Posterior vena cava (tissue), 2 donors: ENCODE results near the gene GDF15. TPM values are rescaled to one million over a fixed set of nuclear protein-coding genes. Genes with fewer than 3 reads are reported as not detected.
"Not testable (repeated sequence)": the region's sequence is repeated elsewhere in the genome, so short reads cannot be mapped to it uniquely, and the experiment has no call there.

ENCODE experiments used
- DNase-seq: peaks from one replicate; pipeline ENCODE4 v3.0.0-alpha.2; 2020; ENCODE audit warnings: low spot score
- intact Hi-C, 2 donors: fragments of 100-400 bp; cut with DNase I; formaldehyde crosslinking; loops; one replicate each; pipeline versions ENCODE4 v1.14.1 to v1.14.2; 2022 to 2023
- total RNA-seq, 2 donors: library from RNA; stranded (reverse); fragmentation: NEBNext Ultra II Directional; extraction: Animal tissue kit (Norgen Biotek cat#: 25700); gene quantifications; one replicate each; pipeline ENCODE4 v1.2.1, GENCODE V29; 2021
- donor health status: DM: yes; HTN: yes; CAD: no.
- donor health status: DM: yes; HTN: yes; CAD: no.

The GDF15 gene
- total RNA-seq, 2 donors from 2014 or later = 3.1 to 4.5 TPM

- intact Hi-C loops = loop anchor here in 1 of 2 donors (10.0 kb wide), 1 partner anchor 48 kb away; no protein-coding TSS in a partner anchor
Measured at GRCh38 chr19:18357041-18357440, 28.9 kb upstream of the GDF15 start.

GRCh38 chr19:18361646-18362045, 24.3 kb upstream of the GDF15 start:
- DNase-seq = no peak
- intact Hi-C loops = no loop called here

More at GRCh38 chr19:18357041-18357440, 28.9 kb upstream of the GDF15 start:
- DNase-seq = no peak

- DNase-seq = no peak
- intact Hi-C loops = no loop called here
Measured at GRCh38 chr19:18362934-18363542, 22.9 kb upstream of the GDF15 start.

- no peak for DNase-seq
- intact Hi-C loops = no loop called here
Measured at GRCh38 chr19:18363787-18364186, 22.2 kb upstream of the GDF15 start.

GRCh38 chr19:18364277-18364825, 21.6 kb upstream of the GDF15 start:
- intact Hi-C loops, DNase-seq: not testable (repeated sequence)

- intact Hi-C loops = no loop called here
- no peak for DNase-seq
Measured at GRCh38 chr19:18364826-18365528, 21.0 kb upstream of the GDF15 start.

- DNase-seq = no peak
- intact Hi-C loops = no loop called here
Measured at GRCh38 chr19:18366021-18366435, 19.9 kb upstream of the GDF15 start.

- no peak for DNase-seq
- intact Hi-C loops = no loop called here
Measured at GRCh38 chr19:18368504-18369222, 17.3 kb upstream of the GDF15 start.

GRCh38 chr19:18373407-18373891, 12.5 kb upstream of the GDF15 start:
- no peak for DNase-seq
- intact Hi-C loops = no loop called here

- intact Hi-C loops = no loop called here
Measured at GRCh38 chr19:18373892-18374629, 11.9 kb upstream of the GDF15 start.

GRCh38 chr19:18377026-18377425, 8.9 kb upstream of the GDF15 start:
- no peak for DNase-seq
- intact Hi-C loops = no loop called here

More at GRCh38 chr19:18373892-18374629, 11.9 kb upstream of the GDF15 start:
- peak; percentile 99 for DNase-seq

GRCh38 chr19:18379803-18380747, 5.9 kb upstream of the GDF15 start:
- intact Hi-C loops = loop anchor here in 1 of 2 donors (10.0 kb wide), 1 partner anchor 655 kb away; no protein-coding TSS in a partner anchor
- peak; percentile 97 for DNase-seq

GRCh38 chr19:18380843-18381242, 5.1 kb upstream of the GDF15 start:
- intact Hi-C loops = loop anchor here in 1 of 2 donors (10.0 kb wide), 1 partner anchor 656 kb away; no protein-coding TSS in a partner anchor
- no peak for DNase-seq

GRCh38 chr19:18383622-18384021, 2.3 kb upstream of the GDF15 start:
- not testable (repeated sequence) for DNase-seq
- intact Hi-C loops = loop anchor here in 1 of 2 donors (10.0 kb wide), 1 partner anchor 659 kb away; no protein-coding TSS in a partner anchor

- intact Hi-C loops = loop anchor here in 1 of 2 donors (10.0 kb wide), 1 partner anchor 660 kb away; no protein-coding TSS in a partner anchor
- no peak for DNase-seq
Measured at GRCh38 chr19:18384775-18385174, 1.2 kb upstream of the GDF15 start.

GRCh38 chr19:18385359-18385674, 641 bp upstream of the GDF15 start:
- DNase-seq = no peak
- intact Hi-C loops = loop anchor here in 1 of 2 donors (10.0 kb wide), 1 partner anchor 661 kb away; no protein-coding TSS in a partner anchor

- intact Hi-C loops = loop anchor here in 1 of 2 donors (10.0 kb wide), 1 partner anchor 662 kb away; no protein-coding TSS in a partner anchor
- no peak for DNase-seq
Measured at GRCh38 chr19:18386543-18387271, 749 bp downstream of the GDF15 start.
